MM.1S (cell line): ENCODE measurements around the gene SLIT3.

ENCODE experiments used
- EZH2 ChIP-seq: fragments of 300-600 bp; sonication (generic); optimal IDR thresholded peaks from 2 replicates; pipeline ENCODE3; 2017; ENCODE audit warnings: low read depth, mild to moderate bottlenecking, antibody characterized with exemption, low read length, mixed read lengths
- EZH2phosphoT487 ChIP-seq: fragments of 300-600 bp; sonication (generic); IDR thresholded peaks from 2 replicates; pipeline ENCODE4 v1.6.1; 2018; ENCODE audit warnings: antibody characterized with exemption, low read length
- TF ChIP-seq, protein P1 (sequence below): fragments of 300-600 bp; sonication (generic); IDR thresholded peaks from 2 replicates; pipeline ENCODE4 v1.5.1; 2016; ENCODE audit warnings: antibody characterized with exemption, low read length, mixed read lengths

DNA sequence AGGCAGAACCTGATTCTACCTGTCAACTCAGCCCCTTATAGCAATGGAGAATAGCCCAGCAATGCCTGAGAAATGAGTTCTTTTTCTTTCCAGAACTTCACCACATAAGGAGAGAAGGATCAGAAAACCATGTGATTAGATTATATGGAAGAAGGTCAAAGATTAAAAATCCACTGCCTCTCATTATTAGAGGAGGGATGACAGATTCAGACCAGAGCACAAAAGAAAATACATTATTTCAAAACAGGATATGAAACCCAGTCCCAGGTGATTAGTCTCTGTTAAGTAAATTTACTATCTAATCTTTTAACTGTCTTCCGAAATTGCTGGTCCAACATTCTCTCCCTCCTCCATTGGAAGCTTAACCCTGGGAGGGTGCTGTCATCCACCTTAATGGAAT lies 322.4 kb downstream of the SLIT3 start:
- TF ChIP-seq EZH2phosphoT487 (no peak), EZH2 (no peak)
- TF ChIP-seq, protein P1, sequence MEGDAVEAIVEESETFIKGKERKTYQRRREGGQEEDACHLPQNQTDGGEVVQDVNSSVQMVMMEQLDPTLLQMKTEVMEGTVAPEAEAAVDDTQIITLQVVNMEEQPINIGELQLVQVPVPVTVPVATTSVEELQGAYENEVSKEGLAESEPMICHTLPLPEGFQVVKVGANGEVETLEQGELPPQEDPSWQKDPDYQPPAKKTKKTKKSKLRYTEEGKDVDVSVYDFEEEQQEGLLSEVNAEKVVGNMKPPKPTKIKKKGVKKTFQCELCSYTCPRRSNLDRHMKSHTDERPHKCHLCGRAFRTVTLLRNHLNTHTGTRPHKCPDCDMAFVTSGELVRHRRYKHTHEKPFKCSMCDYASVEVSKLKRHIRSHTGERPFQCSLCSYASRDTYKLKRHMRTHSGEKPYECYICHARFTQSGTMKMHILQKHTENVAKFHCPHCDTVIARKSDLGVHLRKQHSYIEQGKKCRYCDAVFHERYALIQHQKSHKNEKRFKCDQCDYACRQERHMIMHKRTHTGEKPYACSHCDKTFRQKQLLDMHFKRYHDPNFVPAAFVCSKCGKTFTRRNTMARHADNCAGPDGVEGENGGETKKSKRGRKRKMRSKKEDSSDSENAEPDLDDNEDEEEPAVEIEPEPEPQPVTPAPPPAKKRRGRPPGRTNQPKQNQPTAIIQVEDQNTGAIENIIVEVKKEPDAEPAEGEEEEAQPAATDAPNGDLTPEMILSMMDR: no peak
